Gastroesophageal sphincter (tissue), 4 donors: ENCODE measurements around the gene SPSB3. TPM values are rescaled to one million over a fixed set of nuclear protein-coding genes. Genes with fewer than 3 reads are reported as not detected.
A peak's percentile ranks its signal among the peaks of the same experiment; 100 is the strongest.

Experiments
- ATAC-seq: fragments of 150-250 bp; one replicate; pipeline ENCODE4 v1.9.1; 2016; ENCODE audit warnings: mild to moderate bottlenecking, moderate library complexity
- H3K27ac ChIP-seq, 4 donors: fragments of 200-600 bp; sonication (generic) in 3 of 4; 1 replicate in 3 of 4; 2 replicates in 1 of 4; pipeline ENCODE4 v1.5.1; 2016 to 2019
- H3K27me3 ChIP-seq: fragments of 200-600 bp; sonication (generic); one replicate; pipeline ENCODE4 v1.5.1; 2019
- H3K36me3 ChIP-seq, 2 donors: fragments of 200-600 bp; sonication (generic); one replicate each; pipeline ENCODE4 v1.5.1; 2019; ENCODE audit warnings: control low read depth in 1 of 2
- H3K4me1 ChIP-seq, 3 donors: fragments of 200-600 bp; sonication (generic); 1 replicate in 2 of 3; 2 replicates in 1 of 3; pipeline ENCODE4 v1.5.1; 2016 to 2019; ENCODE audit warnings: control low read depth in 2 of 3
- H3K4me3 ChIP-seq, 2 donors: fragments of 200-600 bp; sonication (generic); one replicate each; pipeline ENCODE4 v1.5.1; 2019; ENCODE audit warnings: mild to moderate bottlenecking in 1 of 2, moderate library complexity in 1 of 2
- H3K9me3 ChIP-seq, 3 donors: fragments of 200-600 bp; sonication (generic); one replicate each; pipeline ENCODE4 v1.5.1; 2017 to 2019; ENCODE audit warnings: control low read depth in 2 of 3
- CTCF ChIP-seq, 4 experiments: fragments of 200-600 bp in 2 of 4; fragments of 450-650 bp in 2 of 4; sonication (generic) in 1 of 4; IDR thresholded peaks; one replicate each; pipeline ENCODE4 v1.5.1; 2017 to 2019; ENCODE audit warnings: antibody characterized with exemption in 4 of 4, mild to moderate bottlenecking in 2 of 4, moderate library complexity in 2 of 4
- EP300 ChIP-seq: sonication (generic); formaldehyde crosslinking; IDR thresholded peaks from one replicate; pipeline ENCODE4 v1.6.1; 2017; ENCODE audit warnings: antibody characterized with exemption, mild to moderate bottlenecking
- POLR2A ChIP-seq, 2 donors: fragments of 450-650 bp; IDR thresholded peaks; one replicate each; pipeline ENCODE4 v1.6.1; 2017; ENCODE audit warnings: antibody characterized with exemption in 2 of 2, mild to moderate bottlenecking in 2 of 2, moderate library complexity in 1 of 2
- POLR2AphosphoS5 ChIP-seq: sonication (generic); formaldehyde crosslinking; IDR thresholded peaks from one replicate; pipeline ENCODE4 v1.6.1; 2017; ENCODE audit warnings: antibody characterized with exemption
- WGBS, 2 donors: methylation state at CpG; one replicate each; pipeline ENCODE4 v1.1.5; 2018; ENCODE audit warnings: low coverage in 1 of 2; 5-methylcytosine and 5-hydroxymethylcytosine counted together
- total RNA-seq, 4 donors: library from RNA; depleted of rRNA; stranded (reverse); fragments of >200 nt; gene quantifications; one replicate each; pipeline ENCODE4 v1.1.0, GENCODE V29; 2016

The SPSB3 gene
- total RNA-seq, 4 donors from 2014 or later: 52.4 to 81.1 (median 75.4) TPM

- TF ChIP-seq EP300 (no peak), POLR2A (IDR thresholded peaks at IDR 0.05) (no peak), POLR2AphosphoS5 (no peak), CTCF (IDR thresholded peaks at IDR 0.05) (no peak)
- Histone ChIP-seq H3K27me3 (no peaks in the 10 kb centered on the region), H3K36me3 (peaks cover 0 to 66% of the 10 kb centered on the region in 2 donors), H3K4me1 (peaks cover 0 to 52% (median 20%) of the 10 kb centered on the region in 3 donors), H3K27ac (no peak overlapping the region), H3K9me3 (no peaks in the 10 kb centered on the region), H3K4me3 (no peak overlapping the region)
- no CpG with 5 or more reads among the region's 51 CpGs for WGBS, 2 donors
- ATAC-seq: no peak
Observed at GRCh38 chr16:1786242-1787055, 4.1 kb upstream of the SPSB3 start.

- peaks cover 3 to 58% (median 27%) of the 10 kb centered on the region in 3 donors for H3K4me1 ChIP-seq
- no peak for ATAC-seq
- peaks cover 0 to 62% of the 10 kb centered on the region in 2 donors for H3K36me3 ChIP-seq
- H3K27me3 ChIP-seq: no peaks in the 10 kb centered on the region
- no peak for TF ChIP-seq POLR2A (IDR thresholded peaks at IDR 0.05)
- TF ChIP-seq CTCF (IDR thresholded peaks at IDR 0.05): no peak
- no peak for TF ChIP-seq EP300
- TF ChIP-seq POLR2AphosphoS5: no peak
- H3K27ac ChIP-seq: no peak overlapping the region
- 50 to 92% methylated on average over 2 of the region's 14 CpGs for WGBS, 2 donors
- H3K9me3 ChIP-seq: no peaks in the 10 kb centered on the region
- H3K4me3 ChIP-seq: no peak overlapping the region
Observed at GRCh38 chr16:1785846-1786170, 3.4 kb upstream of the SPSB3 start.

GRCh38 chr16:1784977-1785845, 2.8 kb upstream of the SPSB3 start:
- Histone ChIP-seq H3K4me1 (peaks cover 3 to 64% (median 29%) of the 10 kb centered on the region in 3 donors), H3K36me3 (peaks cover 0 to 62% of the 10 kb centered on the region in 2 donors), H3K4me3 (no peak overlapping the region), H3K9me3 (no peaks in the 10 kb centered on the region), H3K27ac (no peak overlapping the region), H3K27me3 (no peaks in the 10 kb centered on the region)
- TF ChIP-seq POLR2AphosphoS5 (no peak), EP300 (no peak), POLR2A (IDR thresholded peaks at IDR 0.05) (no peak), CTCF (IDR thresholded peaks at IDR 0.05) (no peak)
- no peak for ATAC-seq
- WGBS, 2 donors: 91 to 100% methylated on average over 4 to 13 of the region's 26 CpGs

DNA sequence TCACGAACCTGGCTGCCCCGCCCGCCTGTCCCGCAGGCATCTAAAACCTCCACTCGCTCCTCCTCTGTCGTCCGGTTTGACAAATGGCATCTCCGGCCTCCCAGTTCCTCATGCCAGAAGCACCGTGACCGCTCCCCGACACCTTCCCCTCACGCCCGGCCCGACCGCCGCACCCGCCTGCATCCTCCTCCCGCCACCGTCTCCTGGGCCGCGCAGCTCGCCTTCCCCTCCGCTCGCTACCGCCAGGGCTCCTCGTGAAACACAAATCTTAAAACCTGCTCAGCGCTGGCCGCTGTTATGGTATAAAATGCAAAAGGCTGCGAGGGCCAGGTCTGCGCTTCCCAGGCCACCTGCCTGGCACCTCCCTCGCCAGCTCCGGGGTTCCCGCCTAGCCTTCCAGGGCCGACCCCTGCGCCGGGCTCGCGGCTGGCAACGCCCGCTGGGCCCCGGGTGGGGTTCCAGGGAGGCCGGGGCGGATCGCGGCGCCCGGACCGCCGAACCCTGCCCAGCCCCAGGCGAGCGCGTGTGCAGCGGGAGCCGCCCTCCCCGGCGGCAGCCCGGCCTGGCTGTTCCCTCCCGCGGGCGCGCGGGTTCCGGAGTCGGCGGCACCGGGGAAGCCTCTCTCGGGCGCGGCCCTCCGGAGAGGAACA, 488 bp downstream of the SPSB3 start:
- WGBS, 2 donors: 0% methylated on average over 13 to 14 of the region's 70 CpGs
- Histone ChIP-seq H3K27ac (peak overlapping the region; percentile 79 to 97 (median 92)), H3K9me3 (no peaks in the 10 kb centered on the region), H3K36me3 (peaks cover 0 to 62% of the 10 kb centered on the region in 2 donors), H3K27me3 (no peaks in the 10 kb centered on the region), H3K4me1 (peaks cover 3 to 68% (median 32%) of the 10 kb centered on the region in 3 donors), H3K4me3 (peak overlapping the region; percentile 71 to 85)
- ATAC-seq: peak; percentile 17
- no peak for TF ChIP-seq EP300
- TF ChIP-seq POLR2AphosphoS5: no peak
- peak in 2 of 4 experiments; percentile 6 to 37 for TF ChIP-seq CTCF (IDR thresholded peaks at IDR 0.05)
